ENCODE measurements around the gene PDZD4. TPM values are rescaled to one million over a fixed set of nuclear protein-coding genes. Genes with fewer than 3 reads are reported as not detected.

The PDZD4 gene
- total RNA-seq, 3 donors from 2014 or later = 1.5 to 24.2 (median 2.8) TPM

GRCh38 chrX:153802513-153803045 lies 27.8 kb downstream of the PDZD4 start:
- intact Hi-C loops (cut with DNase I, micrococcal nuclease) = no loop called here
- DNase-seq (no peak), ATAC-seq (no peak)
- Histone ChIP-seq H3K4me1 (ENCODE audit: low read depth) (no peaks in the 10 kb centered on the region), H3K36me3 (ENCODE audit: low read depth) (no peaks in the 10 kb centered on the region), H3K9me3 (no peaks in the 10 kb centered on the region), H3K4me3 (no peak overlapping the region)
- no peak for TF ChIP-seq CTCF (IDR thresholded peaks at IDR 0.05)

DNA sequence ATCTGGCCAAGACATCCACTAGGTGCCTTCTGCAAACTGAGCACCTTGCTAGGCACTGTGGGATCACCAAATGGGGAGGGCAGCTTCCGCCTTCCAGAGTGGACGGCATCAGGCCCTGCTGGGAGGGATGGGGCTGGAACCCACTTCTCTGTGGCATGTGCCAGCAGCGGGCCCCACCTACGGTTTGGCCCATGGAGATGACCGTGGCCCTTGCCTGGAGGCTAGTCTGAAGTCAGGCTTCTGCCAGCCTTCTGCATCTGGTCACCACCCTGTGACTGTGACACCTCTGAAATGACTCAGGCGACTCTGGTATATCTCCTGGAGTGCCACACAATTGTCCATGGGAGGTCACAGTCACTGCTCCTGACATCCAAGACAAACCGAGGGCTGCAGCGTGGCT lies 28.7 kb downstream of the PDZD4 start:
- Histone ChIP-seq H3K4me1 (ENCODE audit: low read depth) (no peaks in the 10 kb centered on the region), H3K9me3 (no peaks in the 10 kb centered on the region), H3K36me3 (ENCODE audit: low read depth) (no peaks in the 10 kb centered on the region), H3K4me3 (no peak overlapping the region)
- no peak for ATAC-seq
- TF ChIP-seq CTCF (IDR thresholded peaks at IDR 0.05) = no peak
- intact Hi-C loops (cut with DNase I, micrococcal nuclease) = no loop called here
- DNase-seq = no peak

DNA sequence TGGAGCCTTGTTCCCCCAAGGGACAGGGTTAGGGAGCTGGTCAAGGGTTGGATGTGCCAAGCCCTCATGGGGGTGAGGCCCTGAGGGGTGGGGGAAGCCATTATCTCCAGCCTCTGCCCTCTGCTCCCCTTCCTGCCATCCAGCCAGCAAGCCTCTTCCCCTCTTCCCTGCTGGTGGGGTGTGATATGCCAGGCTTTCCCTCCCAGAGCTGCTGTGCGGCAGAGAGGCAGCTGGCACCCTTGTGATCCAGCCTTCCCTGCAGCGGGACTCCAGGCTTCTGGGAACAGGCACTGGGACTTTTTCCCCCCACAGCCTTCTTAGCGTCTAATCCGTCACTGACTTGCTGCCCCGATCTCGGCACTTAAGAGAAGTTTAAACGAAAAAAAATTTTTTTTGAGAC lies 29.6 kb downstream of the PDZD4 start:
- DNase-seq = no peak
- no peak for ATAC-seq
- H3K4me1 ChIP-seq (ENCODE audit: low read depth) = no peaks in the 10 kb centered on the region
- H3K36me3 ChIP-seq (ENCODE audit: low read depth) = no peaks in the 10 kb centered on the region
- intact Hi-C loops (cut with DNase I, micrococcal nuclease) = no loop called here
- TF ChIP-seq CTCF (IDR thresholded peaks at IDR 0.05) = no peak
- no peak overlapping the region for H3K4me3 ChIP-seq
- no peaks in the 10 kb centered on the region for H3K9me3 ChIP-seq

DNA sequence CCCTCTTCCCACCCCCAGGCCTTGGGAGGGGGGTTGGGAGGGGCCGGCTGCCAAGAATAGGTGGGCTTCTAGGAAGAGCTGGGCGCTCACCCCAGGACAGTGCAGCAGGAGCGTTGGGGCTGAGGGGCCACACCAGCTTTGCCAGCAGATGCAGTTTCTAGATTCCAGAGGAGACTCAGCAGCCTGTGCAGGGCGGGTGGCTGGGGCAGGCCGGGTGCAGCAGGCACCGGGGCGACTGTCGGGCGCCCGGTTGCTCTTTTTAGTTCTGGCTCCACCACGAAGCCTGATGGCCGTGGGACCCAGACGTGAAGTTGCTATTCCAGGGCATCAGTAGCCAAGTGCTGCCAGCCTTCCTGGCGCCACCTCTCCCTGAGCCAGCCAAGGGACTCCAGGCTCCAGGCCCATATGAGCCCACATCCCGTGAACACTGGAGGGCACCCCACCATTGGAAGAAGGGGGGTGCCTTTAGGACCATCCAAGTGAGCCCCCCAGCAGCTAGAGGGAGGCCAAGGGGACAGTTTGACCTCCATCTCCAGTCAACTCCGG lies 30.1 kb downstream of the PDZD4 start:
- Histone ChIP-seq H3K4me1 (ENCODE audit: low read depth) (no peaks in the 10 kb centered on the region), H3K4me3 (no peak overlapping the region), H3K9me3 (no peaks in the 10 kb centered on the region), H3K36me3 (ENCODE audit: low read depth) (no peaks in the 10 kb centered on the region)
- intact Hi-C loops (cut with DNase I, micrococcal nuclease) = no loop called here
- ATAC-seq (no peak), DNase-seq (no peak)
- TF ChIP-seq CTCF (IDR thresholded peaks at IDR 0.05) = no peak

GRCh38 chrX:153799326-153799725 lies 31.0 kb downstream of the PDZD4 start:
- Histone ChIP-seq H3K4me3 (no peak overlapping the region), H3K4me1 (ENCODE audit: low read depth) (no peaks in the 10 kb centered on the region), H3K9me3 (no peaks in the 10 kb centered on the region), H3K36me3 (ENCODE audit: low read depth) (no peaks in the 10 kb centered on the region)
- no peak for DNase-seq
- ATAC-seq = no peak
- intact Hi-C loops (cut with DNase I, micrococcal nuclease) = no loop called here
- TF ChIP-seq CTCF (IDR thresholded peaks at IDR 0.05) = no peak

Data from mucosa of descending colon (tissue), 3 donors.